ENCODE measurements around the gene NPAS2. TPM values are rescaled to one million over a fixed set of nuclear protein-coding genes. Genes with fewer than 3 reads are reported as not detected.

Gene NPAS2
- total and polyA plus RNA-seq, 2 donors (not counting 3 experiments of a cell fraction or from before 2014, with no cell fraction given): 29.0 to 53.9 TPM

DNA sequence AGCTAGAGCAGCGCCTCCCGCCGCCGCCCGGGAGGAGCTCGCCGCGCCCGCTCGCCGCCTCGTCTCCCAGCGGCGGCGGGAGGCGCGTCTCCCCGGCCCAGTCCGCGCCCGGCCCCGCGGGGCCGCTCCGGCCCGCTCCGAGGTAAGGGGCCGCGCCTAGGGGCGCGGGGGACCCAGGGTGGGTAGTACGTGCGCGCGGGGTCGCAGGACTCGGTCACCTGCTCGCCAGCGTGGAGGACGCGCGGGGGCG lies 259 bp downstream of the NPAS2 start:
- TF ChIP-seq MYC (IDR thresholded peaks at IDR 0.05; ENCODE audit: low read depth, low read length) (no peak), FOS (IDR thresholded peaks at IDR 0.05; ENCODE audit: borderline replicate concordance, insufficient read depth, low read length) (no peak)
- TF ChIP-seq, protein P1, sequence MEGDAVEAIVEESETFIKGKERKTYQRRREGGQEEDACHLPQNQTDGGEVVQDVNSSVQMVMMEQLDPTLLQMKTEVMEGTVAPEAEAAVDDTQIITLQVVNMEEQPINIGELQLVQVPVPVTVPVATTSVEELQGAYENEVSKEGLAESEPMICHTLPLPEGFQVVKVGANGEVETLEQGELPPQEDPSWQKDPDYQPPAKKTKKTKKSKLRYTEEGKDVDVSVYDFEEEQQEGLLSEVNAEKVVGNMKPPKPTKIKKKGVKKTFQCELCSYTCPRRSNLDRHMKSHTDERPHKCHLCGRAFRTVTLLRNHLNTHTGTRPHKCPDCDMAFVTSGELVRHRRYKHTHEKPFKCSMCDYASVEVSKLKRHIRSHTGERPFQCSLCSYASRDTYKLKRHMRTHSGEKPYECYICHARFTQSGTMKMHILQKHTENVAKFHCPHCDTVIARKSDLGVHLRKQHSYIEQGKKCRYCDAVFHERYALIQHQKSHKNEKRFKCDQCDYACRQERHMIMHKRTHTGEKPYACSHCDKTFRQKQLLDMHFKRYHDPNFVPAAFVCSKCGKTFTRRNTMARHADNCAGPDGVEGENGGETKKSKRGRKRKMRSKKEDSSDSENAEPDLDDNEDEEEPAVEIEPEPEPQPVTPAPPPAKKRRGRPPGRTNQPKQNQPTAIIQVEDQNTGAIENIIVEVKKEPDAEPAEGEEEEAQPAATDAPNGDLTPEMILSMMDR (IDR thresholded peaks at IDR 0.05; ENCODE audit: extremely low read depth in 1 of 2, insufficient read depth in 1 of 2, low read depth in 1 of 2, low read length in 2 of 2): no peak
- TF ChIP-seq, protein P2, sequence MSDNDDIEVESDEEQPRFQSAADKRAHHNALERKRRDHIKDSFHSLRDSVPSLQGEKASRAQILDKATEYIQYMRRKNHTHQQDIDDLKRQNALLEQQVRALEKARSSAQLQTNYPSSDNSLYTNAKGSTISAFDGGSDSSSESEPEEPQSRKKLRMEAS (IDR thresholded peaks at IDR 0.05; ENCODE audit: insufficient read depth, insufficient read length): no peak
- Histone ChIP-seq H3K27ac (ENCODE audit: insufficient read depth, low read depth, low read length) (peak overlapping the region; percentile 25), H3K9me1 (replicated peaks; ENCODE audit: control insufficient read depth, extremely low read depth, insufficient read depth, low read length) (no peaks in the 10 kb centered on the region), H3K4me3 (replicated peaks in 1 of 3; ENCODE audit: insufficient read depth in 1 of 3, low read depth in 1 of 3, low read length in 3 of 3) (peak overlapping the region; percentile 71 to 88 (median 87)), H3K9ac (replicated peaks; ENCODE audit: extremely low read depth, insufficient read depth, low read length) (peak overlapping the region; percentile 76), H2AFZ (ENCODE audit: low read depth, low read length) (peak overlapping the region; percentile 38), H3K27me3 (ENCODE audit: control insufficient read depth in 2 of 2, insufficient read depth in 2 of 2, low read length in 2 of 2) (no peaks in the 10 kb centered on the region), H3K79me2 (ENCODE audit: control insufficient read depth, insufficient read depth, low read length) (peaks cover 41% of the 10 kb centered on the region), H3K9me3 (replicated peaks; ENCODE audit: control insufficient read depth, insufficient read depth, low read length) (no peaks in the 10 kb centered on the region), H3K4me1 (ENCODE audit: control insufficient read depth, extremely low read depth, insufficient read depth, low read length) (peaks cover 44% of the 10 kb centered on the region), H4K20me1 (replicated peaks; ENCODE audit: control insufficient read depth, extremely low read depth, insufficient read depth, low read length) (no peaks in the 10 kb centered on the region), H3K36me3 (ENCODE audit: control insufficient read depth in 2 of 2, extremely low read depth in 1 of 2, insufficient read depth in 2 of 2, low read length in 2 of 2) (no peaks in the 10 kb centered on the region), H3K4me2 (ENCODE audit: insufficient read depth, low read length) (peak overlapping the region; percentile 98)
- FAIRE-seq: no peak
- POLR2A ChIA-PET: no interaction called here
- dilution Hi-C loops (cut with MboI; ENCODE audit: extremely low pct_ligation_motif_present, low sequenced_read_pairs) (no loop called here), intact Hi-C loops (cut with micrococcal nuclease) (loop anchor here (1.0 kb wide), 1 partner anchor 83 kb away; no protein-coding TSS in a partner anchor)
- CTCF ChIA-PET: interaction anchor here (0.6 to 2.6 kb wide), 5 partner anchors 66 to 210 kb away, joined by 3 to 17 read pairs (median 4); no protein-coding TSS in a partner anchor
- no peak for DNase-seq (ENCODE audit: low read depth, low spot score)
- no TSS peak for BruUV-seq (replicated peaks)
